Measurements from ENCODE around the gene INAFM2.

DNA sequence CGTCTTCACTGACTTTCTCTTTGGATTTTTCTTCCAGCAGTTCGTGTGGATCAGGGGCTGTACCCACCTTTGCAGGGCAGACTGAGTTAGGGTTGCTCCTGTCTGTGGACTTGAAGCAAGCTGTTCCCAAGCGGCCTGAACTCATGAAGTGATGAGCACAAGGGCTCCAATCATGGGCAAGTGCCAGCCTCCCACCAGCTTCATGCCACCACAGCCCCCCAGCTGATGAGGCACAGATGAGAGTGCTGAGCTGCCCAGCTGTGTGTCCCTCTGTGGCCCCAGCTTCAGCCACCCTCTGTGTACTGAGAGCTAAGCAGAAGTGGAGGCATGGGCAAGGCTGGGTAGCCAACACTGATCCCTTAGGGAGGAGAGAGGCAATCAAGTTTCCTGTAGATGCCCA is 12.5 kb upstream of the INAFM2 start:
- TF ChIP-seq, protein P1, sequence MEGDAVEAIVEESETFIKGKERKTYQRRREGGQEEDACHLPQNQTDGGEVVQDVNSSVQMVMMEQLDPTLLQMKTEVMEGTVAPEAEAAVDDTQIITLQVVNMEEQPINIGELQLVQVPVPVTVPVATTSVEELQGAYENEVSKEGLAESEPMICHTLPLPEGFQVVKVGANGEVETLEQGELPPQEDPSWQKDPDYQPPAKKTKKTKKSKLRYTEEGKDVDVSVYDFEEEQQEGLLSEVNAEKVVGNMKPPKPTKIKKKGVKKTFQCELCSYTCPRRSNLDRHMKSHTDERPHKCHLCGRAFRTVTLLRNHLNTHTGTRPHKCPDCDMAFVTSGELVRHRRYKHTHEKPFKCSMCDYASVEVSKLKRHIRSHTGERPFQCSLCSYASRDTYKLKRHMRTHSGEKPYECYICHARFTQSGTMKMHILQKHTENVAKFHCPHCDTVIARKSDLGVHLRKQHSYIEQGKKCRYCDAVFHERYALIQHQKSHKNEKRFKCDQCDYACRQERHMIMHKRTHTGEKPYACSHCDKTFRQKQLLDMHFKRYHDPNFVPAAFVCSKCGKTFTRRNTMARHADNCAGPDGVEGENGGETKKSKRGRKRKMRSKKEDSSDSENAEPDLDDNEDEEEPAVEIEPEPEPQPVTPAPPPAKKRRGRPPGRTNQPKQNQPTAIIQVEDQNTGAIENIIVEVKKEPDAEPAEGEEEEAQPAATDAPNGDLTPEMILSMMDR (conservative IDR thresholded peaks at IDR 0.05; ENCODE audit: low read length) = no peak
- TF ChIP-seq EZH2phosphoT487 (IDR thresholded peaks at IDR 0.05; ENCODE audit: borderline replicate concordance, low read depth, low read length) = no peak

Measured in OCI-LY7 (cell line).